ENCODE measurements around the gene PNPLA7.

DNA sequence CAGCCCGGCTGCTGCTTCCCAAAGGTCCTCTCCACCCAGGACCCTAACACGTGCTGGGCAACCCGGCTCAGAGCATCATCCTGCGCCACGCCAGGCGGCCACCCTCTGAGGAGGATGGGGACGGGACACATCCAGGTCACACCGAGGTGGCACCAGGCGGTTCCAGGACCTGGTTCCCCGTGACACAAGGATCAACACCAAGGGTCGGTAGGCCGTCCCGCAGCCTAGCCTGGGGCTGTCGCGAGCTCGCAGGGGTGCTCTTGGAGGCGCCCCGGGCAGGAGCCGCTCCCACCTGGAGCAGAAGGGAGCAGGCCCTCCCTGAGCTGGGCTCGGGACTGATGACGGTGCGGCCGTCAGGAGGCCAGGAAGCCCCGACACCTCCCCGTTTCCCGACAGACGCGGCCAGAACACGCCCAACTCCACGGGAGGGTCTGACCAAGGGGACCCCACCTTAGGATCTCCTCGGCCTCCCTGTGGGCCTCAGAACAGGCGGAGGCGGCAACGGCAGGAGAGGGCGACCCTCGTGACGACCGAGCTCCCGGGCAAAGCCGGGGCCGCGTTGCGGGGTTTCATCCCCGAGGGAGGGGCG is 133.5 kb downstream of the PNPLA7 start:
- TF ChIP-seq, protein P1, sequence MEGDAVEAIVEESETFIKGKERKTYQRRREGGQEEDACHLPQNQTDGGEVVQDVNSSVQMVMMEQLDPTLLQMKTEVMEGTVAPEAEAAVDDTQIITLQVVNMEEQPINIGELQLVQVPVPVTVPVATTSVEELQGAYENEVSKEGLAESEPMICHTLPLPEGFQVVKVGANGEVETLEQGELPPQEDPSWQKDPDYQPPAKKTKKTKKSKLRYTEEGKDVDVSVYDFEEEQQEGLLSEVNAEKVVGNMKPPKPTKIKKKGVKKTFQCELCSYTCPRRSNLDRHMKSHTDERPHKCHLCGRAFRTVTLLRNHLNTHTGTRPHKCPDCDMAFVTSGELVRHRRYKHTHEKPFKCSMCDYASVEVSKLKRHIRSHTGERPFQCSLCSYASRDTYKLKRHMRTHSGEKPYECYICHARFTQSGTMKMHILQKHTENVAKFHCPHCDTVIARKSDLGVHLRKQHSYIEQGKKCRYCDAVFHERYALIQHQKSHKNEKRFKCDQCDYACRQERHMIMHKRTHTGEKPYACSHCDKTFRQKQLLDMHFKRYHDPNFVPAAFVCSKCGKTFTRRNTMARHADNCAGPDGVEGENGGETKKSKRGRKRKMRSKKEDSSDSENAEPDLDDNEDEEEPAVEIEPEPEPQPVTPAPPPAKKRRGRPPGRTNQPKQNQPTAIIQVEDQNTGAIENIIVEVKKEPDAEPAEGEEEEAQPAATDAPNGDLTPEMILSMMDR (conservative IDR thresholded peaks at IDR 0.05; ENCODE audit: low read depth, low read length): no peak
- TF ChIP-seq POLR2A (IDR thresholded peaks at IDR 0.05; ENCODE audit: low read depth, low read length) (no peak), CEBPB (IDR thresholded peaks at IDR 0.05; ENCODE audit: low read depth, low read length) (no peak), MAFK (IDR thresholded peaks at IDR 0.05; ENCODE audit: low read depth, low read length) (no peak), CHD1 (IDR thresholded peaks at IDR 0.05; ENCODE audit: low read depth, low read length) (no peak), RFX5 (IDR thresholded peaks at IDR 0.05; ENCODE audit: low read depth, low read length) (no peak), RAD21 (IDR thresholded peaks at IDR 0.05; ENCODE audit: low read length) (no peak), SMC3 (IDR thresholded peaks at IDR 0.05; ENCODE audit: low read depth, low read length) (no peak), FOS (IDR thresholded peaks at IDR 0.05; ENCODE audit: low read depth, low read length) (no peak)
- TF ChIP-seq, protein P2, sequence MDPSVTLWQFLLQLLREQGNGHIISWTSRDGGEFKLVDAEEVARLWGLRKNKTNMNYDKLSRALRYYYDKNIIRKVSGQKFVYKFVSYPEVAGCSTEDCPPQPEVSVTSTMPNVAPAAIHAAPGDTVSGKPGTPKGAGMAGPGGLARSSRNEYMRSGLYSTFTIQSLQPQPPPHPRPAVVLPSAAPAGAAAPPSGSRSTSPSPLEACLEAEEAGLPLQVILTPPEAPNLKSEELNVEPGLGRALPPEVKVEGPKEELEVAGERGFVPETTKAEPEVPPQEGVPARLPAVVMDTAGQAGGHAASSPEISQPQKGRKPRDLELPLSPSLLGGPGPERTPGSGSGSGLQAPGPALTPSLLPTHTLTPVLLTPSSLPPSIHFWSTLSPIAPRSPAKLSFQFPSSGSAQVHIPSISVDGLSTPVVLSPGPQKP (IDR thresholded peaks at IDR 0.05; ENCODE audit: borderline replicate concordance, low read depth, low read length): no peak

Measured in IMR-90 (cell line).